Activated T-helper 17 cell treated with anti-CD3 and anti-CD28 coated beads, Interleukin-2, amount 50 U/mL, for 72 hours (primary cell): ENCODE data around the gene TRAF3. TPM values are rescaled to one million over a fixed set of nuclear protein-coding genes. Genes with fewer than 3 reads are reported as not detected.

Source experiments
- ATAC-seq: fragments of 150-1000 bp; cut with Tn5 transposase; replicated peaks from 2 replicates; pipeline ENCODE4 v1.10.0; 2021; ENCODE audit warnings: mild to moderate bottlenecking, moderate library complexity
- H3K27ac Mint-ChIP-seq: one replicate; pipeline ENCODE4 v1.8.0; 2022; ENCODE audit warnings: mixed read lengths
- H3K27me3 Mint-ChIP-seq: one replicate; pipeline ENCODE4 v1.8.0; 2022; ENCODE audit warnings: mixed read lengths
- H3K36me3 Mint-ChIP-seq: one replicate; pipeline ENCODE4 v1.8.0; 2022; ENCODE audit warnings: low read depth, mild to moderate bottlenecking, mixed read lengths
- H3K4me1 Mint-ChIP-seq: one replicate; pipeline ENCODE4 v1.8.0; 2022; ENCODE audit warnings: mixed read lengths
- H3K4me3 Mint-ChIP-seq: one replicate; pipeline ENCODE4 v1.8.0; 2022; ENCODE audit warnings: mild to moderate bottlenecking, mixed read lengths
- H3K9me3 Mint-ChIP-seq: one replicate; pipeline ENCODE4 v1.8.0; 2022; ENCODE audit warnings: mixed read lengths
- total RNA-seq, 2 donors: library from RNA; stranded (reverse); gene quantifications; one replicate each; pipeline ENCODE4 v1.2.3, GENCODE V29; 2022

TRAF3 gene
- total RNA-seq, 2 donors from 2014 or later = 61.7 to 133 TPM

GRCh38 chr14:102939820-102940561, 162.7 kb downstream of the TRAF3 start:
- H3K27me3 Mint-ChIP-seq = no peaks in the 10 kb centered on the region
- H3K36me3 Mint-ChIP-seq = no peaks in the 10 kb centered on the region
- no peak overlapping the region for H3K27ac Mint-ChIP-seq
- ATAC-seq = no peak
- no peaks in the 10 kb centered on the region for H3K9me3 Mint-ChIP-seq
- H3K4me1 Mint-ChIP-seq = no peaks in the 10 kb centered on the region
- no peak overlapping the region for H3K4me3 Mint-ChIP-seq

- Mint-ChIP-seq H3K9me3 (no peaks in the 10 kb centered on the region), H3K36me3 (no peaks in the 10 kb centered on the region), H3K4me3 (no peak overlapping the region), H3K4me1 (no peaks in the 10 kb centered on the region), H3K27me3 (no peaks in the 10 kb centered on the region), H3K27ac (no peak overlapping the region)
- ATAC-seq = no peak
These were observed 163.6 kb downstream of the TRAF3 start for GRCh38 chr14:102940729-102941362.

- Mint-ChIP-seq H3K4me3 (no peak overlapping the region), H3K4me1 (no peaks in the 10 kb centered on the region), H3K27me3 (no peaks in the 10 kb centered on the region), H3K27ac (peak overlapping the region; percentile 59), H3K9me3 (no peaks in the 10 kb centered on the region), H3K36me3 (no peaks in the 10 kb centered on the region)
- no peak for ATAC-seq
These were observed 164.3 kb downstream of the TRAF3 start for GRCh38 chr14:102941419-102942011.

- no peaks in the 10 kb centered on the region for H3K36me3 Mint-ChIP-seq
- no peak overlapping the region for H3K27ac Mint-ChIP-seq
- H3K27me3 Mint-ChIP-seq = no peaks in the 10 kb centered on the region
- no peaks in the 10 kb centered on the region for H3K4me1 Mint-ChIP-seq
- H3K9me3 Mint-ChIP-seq = no peaks in the 10 kb centered on the region
- no peak for ATAC-seq
- H3K4me3 Mint-ChIP-seq = no peak overlapping the region
These were observed 164.8 kb downstream of the TRAF3 start for GRCh38 chr14:102942069-102942468.

GRCh38 chr14:102943454-102943853, 166.2 kb downstream of the TRAF3 start:
- Mint-ChIP-seq H3K4me3 (no peak overlapping the region), H3K27me3 (no peaks in the 10 kb centered on the region), H3K27ac (no peak overlapping the region), H3K9me3 (no peaks in the 10 kb centered on the region), H3K4me1 (no peaks in the 10 kb centered on the region), H3K36me3 (no peaks in the 10 kb centered on the region)
- ATAC-seq = no peak

- Mint-ChIP-seq H3K9me3 (no peaks in the 10 kb centered on the region), H3K27me3 (no peaks in the 10 kb centered on the region), H3K4me3 (no peak overlapping the region), H3K4me1 (no peaks in the 10 kb centered on the region), H3K27ac (no peak overlapping the region), H3K36me3 (no peaks in the 10 kb centered on the region)
- no peak for ATAC-seq
These were observed 166.7 kb downstream of the TRAF3 start for GRCh38 chr14:102943979-102944378.

GRCh38 chr14:102944448-102945330, 167.4 kb downstream of the TRAF3 start:
- peaks cover 5% of the 10 kb centered on the region for H3K4me1 Mint-ChIP-seq
- no peak overlapping the region for H3K27ac Mint-ChIP-seq

GRCh38 chr14:102945346-102946130, 168.3 kb downstream of the TRAF3 start:
- H3K27me3 Mint-ChIP-seq = no peaks in the 10 kb centered on the region
- H3K4me3 Mint-ChIP-seq = no peak overlapping the region
- peaks cover 5% of the 10 kb centered on the region for H3K4me1 Mint-ChIP-seq
- no peak overlapping the region for H3K27ac Mint-ChIP-seq
- peaks cover 4% of the 10 kb centered on the region for H3K36me3 Mint-ChIP-seq
- no peaks in the 10 kb centered on the region for H3K9me3 Mint-ChIP-seq
- no peak for ATAC-seq

More at GRCh38 chr14:102944448-102945330, 167.4 kb downstream of the TRAF3 start:
- Mint-ChIP-seq H3K36me3 (peaks cover 4% of the 10 kb centered on the region), H3K9me3 (no peaks in the 10 kb centered on the region), H3K4me3 (no peak overlapping the region), H3K27me3 (no peaks in the 10 kb centered on the region)
- ATAC-seq = no peak

- ATAC-seq = no peak
- Mint-ChIP-seq H3K4me3 (peak overlapping the region; percentile 60), H3K9me3 (no peaks in the 10 kb centered on the region), H3K36me3 (peaks cover 4% of the 10 kb centered on the region), H3K27ac (peak overlapping the region; percentile 78), H3K27me3 (no peaks in the 10 kb centered on the region), H3K4me1 (peaks cover 5% of the 10 kb centered on the region)
These were observed 170.3 kb downstream of the TRAF3 start for GRCh38 chr14:102947321-102948103.

GRCh38 chr14:102948698-102949061, 171.4 kb downstream of the TRAF3 start:
- H3K4me3 Mint-ChIP-seq = peak overlapping the region; percentile 58
- H3K27ac Mint-ChIP-seq = peak overlapping the region; percentile 80
- no peaks in the 10 kb centered on the region for H3K27me3 Mint-ChIP-seq
- peaks cover 5% of the 10 kb centered on the region for H3K4me1 Mint-ChIP-seq
- peaks cover 4% of the 10 kb centered on the region for H3K36me3 Mint-ChIP-seq
- no peaks in the 10 kb centered on the region for H3K9me3 Mint-ChIP-seq
- ATAC-seq = no peak

- Mint-ChIP-seq H3K9me3 (no peaks in the 10 kb centered on the region), H3K36me3 (peaks cover 4% of the 10 kb centered on the region), H3K27ac (peak overlapping the region; percentile 80), H3K4me1 (peaks cover 5% of the 10 kb centered on the region), H3K4me3 (peak overlapping the region; percentile 58), H3K27me3 (no peaks in the 10 kb centered on the region)
- peak; percentile 74 for ATAC-seq
These were observed 172.0 kb downstream of the TRAF3 start for GRCh38 chr14:102949062-102949800.

GRCh38 chr14:102949801-102950451, 172.7 kb downstream of the TRAF3 start:
- peaks cover 5% of the 10 kb centered on the region for H3K4me1 Mint-ChIP-seq
- no peak for ATAC-seq
- H3K4me3 Mint-ChIP-seq = peak overlapping the region; percentile 58
- H3K27ac Mint-ChIP-seq = peak overlapping the region; percentile 80
- H3K9me3 Mint-ChIP-seq = no peaks in the 10 kb centered on the region
- no peaks in the 10 kb centered on the region for H3K27me3 Mint-ChIP-seq
- peaks cover 4% of the 10 kb centered on the region for H3K36me3 Mint-ChIP-seq
